Gastroesophageal sphincter (tissue), 3 donors: ENCODE data around the gene RPTOR.

Source experiments
- CTCF ChIP-seq, 4 experiments: fragments of 200-600 bp in 2 of 4; fragments of 450-650 bp in 2 of 4; sonication (generic) in 1 of 4; IDR thresholded peaks; one replicate each; pipeline ENCODE4 v1.5.1; 2017 to 2019; ENCODE audit warnings: antibody characterized with exemption in 4 of 4, mild to moderate bottlenecking in 2 of 4, moderate library complexity in 2 of 4
- POLR2A ChIP-seq, 2 donors: fragments of 450-650 bp; IDR thresholded peaks; one replicate each; pipeline ENCODE4 v1.6.1; 2017; ENCODE audit warnings: antibody characterized with exemption in 2 of 2, mild to moderate bottlenecking in 2 of 2, moderate library complexity in 1 of 2

- TF ChIP-seq CTCF (IDR thresholded peaks at IDR 0.05): no peak
- no peak for TF ChIP-seq POLR2A (IDR thresholded peaks at IDR 0.05)
Measured at GRCh38 chr17:80650751-80651518, 106.3 kb downstream of the RPTOR start.
